ENCODE data around the gene NRIP1.
"Not testable (repeated sequence)": the region's sequence is repeated elsewhere in the genome, so short reads cannot be mapped to it uniquely, and the experiment has no call there.

Gene NRIP1

DNA sequence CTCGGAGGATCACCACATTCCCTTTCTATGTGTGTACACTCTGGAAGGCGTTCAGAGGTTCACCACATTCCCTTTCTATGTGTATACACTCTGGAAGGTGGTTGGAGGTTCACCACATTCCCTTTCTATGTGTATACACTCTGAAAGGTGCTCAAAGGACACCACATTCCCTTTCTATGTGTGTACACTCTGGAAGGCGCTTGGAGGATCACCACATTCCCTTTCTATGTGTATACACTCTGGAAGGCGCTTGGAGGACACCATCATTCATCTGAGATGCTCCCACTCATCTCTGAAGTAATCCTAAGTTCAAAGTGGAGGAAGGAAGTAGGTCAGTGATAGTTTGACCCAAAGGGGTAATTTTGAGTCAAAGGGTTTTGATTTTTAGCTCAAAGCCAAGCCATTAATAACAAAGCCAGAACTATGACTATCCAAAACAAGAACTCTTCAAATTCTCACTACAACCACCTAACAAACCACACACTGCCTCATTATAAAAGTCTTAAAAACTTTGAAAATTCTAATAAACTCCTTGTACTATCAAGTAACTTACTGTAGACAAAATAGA is 32.9 kb downstream of the NRIP1 start:
- Histone ChIP-seq H2AFZ (ENCODE audit: low read depth, low read length, severe bottlenecking) (no peak overlapping the region), H3K4me2 (ENCODE audit: low read depth, low read length, poor library complexity, severe bottlenecking) (no peak overlapping the region), H3F3A (ENCODE audit: insufficient read depth) (no peaks in the 10 kb centered on the region), H3K9me2 (replicated peaks; ENCODE audit: insufficient read depth, low read length) (no peaks in the 10 kb centered on the region), H3K9ac (ENCODE audit: low read length) (no peak overlapping the region), H3K79me2 (ENCODE audit: insufficient read depth, low read length) (no peaks in the 10 kb centered on the region), H4K20me1 (ENCODE audit: low read depth, low read length) (no peaks in the 10 kb centered on the region), H3K27me3 (ENCODE audit: low read length) (no peaks in the 10 kb centered on the region), H3K4me3 (ENCODE audit: insufficient read depth, low read length, poor library complexity, severe bottlenecking) (no peak overlapping the region), H3K36me3 (ENCODE audit: low read length) (no peaks in the 10 kb centered on the region), H3K9me3 (ENCODE audit: insufficient read depth, low read length) (no peaks in the 10 kb centered on the region), H3K27ac (ENCODE audit: low read depth, low read length) (no peak overlapping the region)
- TF ChIP-seq EZH2phosphoT487 (conservative IDR thresholded peaks at IDR 0.05; ENCODE audit: low read length), result no peak
- TF ChIP-seq, protein P1, sequence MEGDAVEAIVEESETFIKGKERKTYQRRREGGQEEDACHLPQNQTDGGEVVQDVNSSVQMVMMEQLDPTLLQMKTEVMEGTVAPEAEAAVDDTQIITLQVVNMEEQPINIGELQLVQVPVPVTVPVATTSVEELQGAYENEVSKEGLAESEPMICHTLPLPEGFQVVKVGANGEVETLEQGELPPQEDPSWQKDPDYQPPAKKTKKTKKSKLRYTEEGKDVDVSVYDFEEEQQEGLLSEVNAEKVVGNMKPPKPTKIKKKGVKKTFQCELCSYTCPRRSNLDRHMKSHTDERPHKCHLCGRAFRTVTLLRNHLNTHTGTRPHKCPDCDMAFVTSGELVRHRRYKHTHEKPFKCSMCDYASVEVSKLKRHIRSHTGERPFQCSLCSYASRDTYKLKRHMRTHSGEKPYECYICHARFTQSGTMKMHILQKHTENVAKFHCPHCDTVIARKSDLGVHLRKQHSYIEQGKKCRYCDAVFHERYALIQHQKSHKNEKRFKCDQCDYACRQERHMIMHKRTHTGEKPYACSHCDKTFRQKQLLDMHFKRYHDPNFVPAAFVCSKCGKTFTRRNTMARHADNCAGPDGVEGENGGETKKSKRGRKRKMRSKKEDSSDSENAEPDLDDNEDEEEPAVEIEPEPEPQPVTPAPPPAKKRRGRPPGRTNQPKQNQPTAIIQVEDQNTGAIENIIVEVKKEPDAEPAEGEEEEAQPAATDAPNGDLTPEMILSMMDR (IDR thresholded peaks at IDR 0.05; ENCODE audit: insufficient read depth, low read length, poor library complexity, severe bottlenecking), result no peak

DNA sequence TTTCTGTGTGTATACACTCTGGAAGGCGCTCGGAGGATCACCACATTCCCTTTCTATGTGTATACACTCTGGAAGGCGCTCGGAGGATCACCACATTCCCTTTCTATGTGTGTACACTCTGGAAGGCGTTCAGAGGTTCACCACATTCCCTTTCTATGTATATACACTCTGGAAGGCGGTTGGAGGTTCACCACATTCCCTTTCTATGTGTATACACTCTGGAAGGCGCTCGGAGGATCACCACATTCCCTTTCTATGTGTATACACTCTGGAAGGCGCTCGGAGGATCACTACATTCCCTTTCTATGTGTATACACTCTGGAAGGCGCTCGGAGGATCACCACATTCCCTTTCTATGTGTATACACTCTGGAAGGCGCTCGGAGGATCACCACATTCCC is 33.4 kb downstream of the NRIP1 start:
- H3K9ac ChIP-seq (ENCODE audit: low read length); H3K4me2 ChIP-seq (ENCODE audit: low read depth, low read length, poor library complexity, severe bottlenecking); H3K27me3 ChIP-seq (ENCODE audit: low read length); H2AFZ ChIP-seq (ENCODE audit: low read depth, low read length, severe bottlenecking); H3K27ac ChIP-seq (ENCODE audit: low read depth, low read length); H4K20me1 ChIP-seq (ENCODE audit: low read depth, low read length); H3K9me3 ChIP-seq (ENCODE audit: insufficient read depth, low read length); H3K9me2 ChIP-seq (replicated peaks; ENCODE audit: insufficient read depth, low read length); H3K4me3 ChIP-seq (ENCODE audit: insufficient read depth, low read length, poor library complexity, severe bottlenecking); H3K79me2 ChIP-seq (ENCODE audit: insufficient read depth, low read length); H3F3A ChIP-seq (ENCODE audit: insufficient read depth); H3K36me3 ChIP-seq (ENCODE audit: low read length): not testable (repeated sequence)

DNA sequence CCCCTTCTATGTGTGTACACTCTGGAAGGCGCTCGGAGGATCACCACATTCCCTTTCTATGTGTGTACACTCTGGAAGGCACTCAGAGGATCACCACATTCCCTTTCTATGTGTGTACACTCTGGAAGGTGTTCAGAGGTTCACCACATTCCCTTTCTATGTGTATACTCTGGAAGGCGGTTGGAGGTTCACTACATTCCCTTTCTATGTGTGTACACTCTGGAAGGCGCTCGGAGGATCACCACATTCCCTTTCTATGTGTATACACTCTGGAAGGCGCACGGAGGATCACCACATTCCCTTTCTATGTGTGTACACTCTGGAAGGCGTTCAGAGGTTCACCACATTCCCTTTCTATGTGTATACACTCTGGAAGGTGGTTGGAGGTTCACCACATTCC is 33.9 kb downstream of the NRIP1 start:
- H4K20me1 ChIP-seq (ENCODE audit: low read depth, low read length); H3K9me2 ChIP-seq (replicated peaks; ENCODE audit: insufficient read depth, low read length); H3K79me2 ChIP-seq (ENCODE audit: insufficient read depth, low read length); H3F3A ChIP-seq (ENCODE audit: insufficient read depth); H3K27ac ChIP-seq (ENCODE audit: low read depth, low read length); H3K9me3 ChIP-seq (ENCODE audit: insufficient read depth, low read length); H3K36me3 ChIP-seq (ENCODE audit: low read length); H3K4me2 ChIP-seq (ENCODE audit: low read depth, low read length, poor library complexity, severe bottlenecking); H3K27me3 ChIP-seq (ENCODE audit: low read length); H3K4me3 ChIP-seq (ENCODE audit: insufficient read depth, low read length, poor library complexity, severe bottlenecking); H3K9ac ChIP-seq (ENCODE audit: low read length); H2AFZ ChIP-seq (ENCODE audit: low read depth, low read length, severe bottlenecking): not testable (repeated sequence)

DNA sequence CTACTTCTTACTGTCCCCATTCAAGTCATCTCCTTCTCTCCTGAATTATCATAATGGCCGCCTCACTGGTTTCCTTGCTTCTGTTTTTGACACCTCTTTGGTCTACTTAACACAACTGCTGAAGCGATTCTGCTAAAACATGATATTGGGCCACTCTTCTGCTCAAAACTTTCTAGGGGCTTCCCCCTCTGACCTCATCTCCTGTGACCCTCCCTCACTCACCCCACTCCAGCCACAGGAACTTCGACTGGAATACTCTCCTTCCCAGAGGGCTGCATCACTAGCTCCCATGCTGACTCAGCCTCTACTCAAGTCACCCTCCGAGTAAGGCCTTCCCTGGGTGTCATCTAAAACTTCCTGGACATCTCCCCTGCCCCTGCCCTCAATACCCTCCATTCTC is 35.7 kb downstream of the NRIP1 start:
- Histone ChIP-seq H3K27me3 (ENCODE audit: low read length) (no peaks in the 10 kb centered on the region), H3K9me3 (ENCODE audit: insufficient read depth, low read length) (no peaks in the 10 kb centered on the region), H3F3A (ENCODE audit: insufficient read depth) (no peaks in the 10 kb centered on the region), H3K36me3 (ENCODE audit: low read length) (no peaks in the 10 kb centered on the region), H3K9ac (ENCODE audit: low read length) (no peak overlapping the region), H4K20me1 (ENCODE audit: low read depth, low read length) (no peaks in the 10 kb centered on the region), H3K27ac (ENCODE audit: low read depth, low read length) (no peak overlapping the region), H3K4me2 (ENCODE audit: low read depth, low read length, poor library complexity, severe bottlenecking) (no peak overlapping the region), H3K4me3 (ENCODE audit: insufficient read depth, low read length, poor library complexity, severe bottlenecking) (no peak overlapping the region), H2AFZ (ENCODE audit: low read depth, low read length, severe bottlenecking) (no peak overlapping the region), H3K79me2 (ENCODE audit: insufficient read depth, low read length) (no peaks in the 10 kb centered on the region), H3K9me2 (replicated peaks; ENCODE audit: insufficient read depth, low read length) (no peaks in the 10 kb centered on the region)
- no peak for TF ChIP-seq EZH2phosphoT487 (conservative IDR thresholded peaks at IDR 0.05; ENCODE audit: low read length)
- TF ChIP-seq, protein P1 (IDR thresholded peaks at IDR 0.05; ENCODE audit: insufficient read depth, low read length, poor library complexity, severe bottlenecking), result no peak

All from SU-DHL-6 (cell line).